ENCODE data around the gene CRY2.

The CRY2 gene

GRCh38 chr11:45848654-45849081, 1.4 kb downstream of the CRY2 start:
- DNase-seq (ENCODE audit: low read depth): no peak

GRCh38 chr11:45850446-45850845, 3.2 kb downstream of the CRY2 start:
- no peak for DNase-seq (ENCODE audit: low read depth)

GRCh38 chr11:45851228-45851627, 4.0 kb downstream of the CRY2 start:
- no peak for DNase-seq (ENCODE audit: low read depth)

GRCh38 chr11:45852018-45852711, 4.9 kb downstream of the CRY2 start:
- DNase-seq (ENCODE audit: low read depth): no peak

GRCh38 chr11:45852712-45853101, 5.4 kb downstream of the CRY2 start:
- no peak for DNase-seq (ENCODE audit: low read depth)

GRCh38 chr11:45853332-45854219, 6.3 kb downstream of the CRY2 start:
- no peak for DNase-seq (ENCODE audit: low read depth)

- DNase-seq (ENCODE audit: low read depth): no peak
Observed at GRCh38 chr11:45855308-45855707, 8.0 kb downstream of the CRY2 start.

- DNase-seq (ENCODE audit: low read depth): no peak
Observed at GRCh38 chr11:45856044-45856468, 8.8 kb downstream of the CRY2 start.

- no peak for DNase-seq (ENCODE audit: low read depth)
Observed at GRCh38 chr11:45857961-45858474, 10.7 kb downstream of the CRY2 start.

GRCh38 chr11:45858751-45859398, 11.6 kb downstream of the CRY2 start:
- no peak for DNase-seq (ENCODE audit: low read depth)

- peak; percentile 45 for DNase-seq (ENCODE audit: low read depth)
Observed at GRCh38 chr11:45859661-45860140, 12.4 kb downstream of the CRY2 start.

- no peak for DNase-seq (ENCODE audit: low read depth)
Observed at GRCh38 chr11:45860348-45860747, 13.1 kb downstream of the CRY2 start.

GRCh38 chr11:45860764-45861510, 13.7 kb downstream of the CRY2 start:
- no peak for DNase-seq (ENCODE audit: low read depth)

- DNase-seq (ENCODE audit: low read depth): no peak
Observed at GRCh38 chr11:45864041-45864440, 16.8 kb downstream of the CRY2 start.

- DNase-seq (ENCODE audit: low read depth): no peak
Observed at GRCh38 chr11:45869551-45869950, 22.3 kb downstream of the CRY2 start.

GRCh38 chr11:45870706-45871105, 23.4 kb downstream of the CRY2 start:
- DNase-seq (ENCODE audit: low read depth): no peak

GRCh38 chr11:45871638-45872037, 24.4 kb downstream of the CRY2 start:
- no peak for DNase-seq (ENCODE audit: low read depth)

GRCh38 chr11:45872651-45873356, 25.5 kb downstream of the CRY2 start:
- DNase-seq (ENCODE audit: low read depth): peak; percentile 82

- DNase-seq (ENCODE audit: low read depth): no peak
Observed at GRCh38 chr11:45876401-45876800, 29.1 kb downstream of the CRY2 start.

GRCh38 chr11:45877221-45877620, 29.9 kb downstream of the CRY2 start:
- no peak for DNase-seq (ENCODE audit: low read depth)

- no peak for DNase-seq (ENCODE audit: low read depth)
Observed at GRCh38 chr11:45877845-45878244, 30.6 kb downstream of the CRY2 start.

All from HS-27A (cell line).